Right kidney (tissue), 1 donor: ENCODE measurements around the gene PLEK2.

Experiments used
- DNase-seq: peaks from one replicate; pipeline ENCODE4 v3.0.0-alpha.2; 2016

PLEK2 gene

DNA sequence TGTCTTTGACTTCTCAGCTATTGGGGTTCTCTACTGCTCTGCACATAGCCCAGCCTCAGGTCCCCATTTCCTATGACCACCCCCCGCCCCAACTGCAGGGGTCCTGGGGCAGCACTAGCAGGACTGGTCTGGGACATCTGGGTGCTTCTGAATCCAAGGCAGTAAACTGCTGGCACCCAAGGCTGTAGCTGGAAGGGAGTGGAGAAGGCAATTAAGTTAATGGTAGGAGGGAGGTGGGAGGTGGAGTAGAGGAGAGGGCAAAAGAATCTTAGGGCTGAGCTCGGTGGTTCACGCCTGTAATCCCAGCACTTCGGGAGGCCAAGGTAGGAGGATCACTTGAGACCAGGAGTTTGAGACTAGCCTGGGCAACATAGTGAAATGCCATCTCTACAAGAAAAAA lies 11.5 kb downstream of the PLEK2 start:
- no peak for DNase-seq

DNA sequence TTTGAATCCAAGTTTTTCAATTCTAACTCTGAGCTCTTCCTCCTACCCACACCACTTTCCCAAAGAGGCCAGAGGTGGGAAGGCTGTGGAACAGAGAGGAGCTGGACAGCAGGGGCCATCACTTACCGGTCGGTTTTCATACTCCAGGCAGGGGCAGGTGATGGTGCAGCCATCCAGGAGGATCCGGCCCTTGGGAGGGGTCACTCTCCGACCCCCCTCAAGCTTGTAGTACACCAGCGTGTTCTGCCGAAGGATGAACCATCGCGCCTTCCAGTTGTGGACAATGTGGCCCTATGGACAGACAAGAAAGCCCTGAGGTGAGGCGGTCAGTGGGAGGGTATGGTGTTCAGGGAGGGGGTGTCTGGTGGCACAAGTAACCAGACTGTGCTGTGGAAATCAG lies 14.4 kb downstream of the PLEK2 start:
- no peak for DNase-seq

DNA sequence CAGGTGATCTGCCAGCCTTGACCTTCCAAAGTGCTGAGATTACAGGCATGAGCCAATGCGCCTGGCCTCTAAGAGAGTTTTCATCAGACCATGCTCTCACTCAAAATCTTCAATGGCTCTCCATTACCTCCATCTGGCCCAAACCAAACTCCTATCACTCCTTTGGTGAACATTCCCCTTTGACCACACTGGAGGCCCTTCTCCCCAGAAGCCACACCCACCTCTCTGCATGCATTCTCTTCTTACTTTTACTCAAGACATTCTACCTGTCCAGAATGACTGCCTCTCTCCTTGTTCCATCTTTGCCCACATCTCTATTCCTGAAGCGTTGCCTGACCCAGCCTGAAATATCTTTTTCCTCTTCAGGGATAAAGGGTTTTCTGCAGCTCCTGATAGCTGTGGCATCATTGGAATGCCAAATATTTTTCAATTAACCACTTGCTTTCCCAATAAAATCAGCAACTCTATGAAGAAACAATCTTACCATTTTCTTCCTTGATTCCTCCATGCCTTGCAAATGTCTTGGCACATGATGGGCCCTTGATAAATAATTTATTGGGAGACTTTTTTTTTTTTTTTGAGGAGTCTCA lies 15.5 kb downstream of the PLEK2 start:
- DNase-seq = no peak

- DNase-seq = no peak
These were observed 16.1 kb downstream of the PLEK2 start for GRCh38 chr14:67395876-67396189.

DNA sequence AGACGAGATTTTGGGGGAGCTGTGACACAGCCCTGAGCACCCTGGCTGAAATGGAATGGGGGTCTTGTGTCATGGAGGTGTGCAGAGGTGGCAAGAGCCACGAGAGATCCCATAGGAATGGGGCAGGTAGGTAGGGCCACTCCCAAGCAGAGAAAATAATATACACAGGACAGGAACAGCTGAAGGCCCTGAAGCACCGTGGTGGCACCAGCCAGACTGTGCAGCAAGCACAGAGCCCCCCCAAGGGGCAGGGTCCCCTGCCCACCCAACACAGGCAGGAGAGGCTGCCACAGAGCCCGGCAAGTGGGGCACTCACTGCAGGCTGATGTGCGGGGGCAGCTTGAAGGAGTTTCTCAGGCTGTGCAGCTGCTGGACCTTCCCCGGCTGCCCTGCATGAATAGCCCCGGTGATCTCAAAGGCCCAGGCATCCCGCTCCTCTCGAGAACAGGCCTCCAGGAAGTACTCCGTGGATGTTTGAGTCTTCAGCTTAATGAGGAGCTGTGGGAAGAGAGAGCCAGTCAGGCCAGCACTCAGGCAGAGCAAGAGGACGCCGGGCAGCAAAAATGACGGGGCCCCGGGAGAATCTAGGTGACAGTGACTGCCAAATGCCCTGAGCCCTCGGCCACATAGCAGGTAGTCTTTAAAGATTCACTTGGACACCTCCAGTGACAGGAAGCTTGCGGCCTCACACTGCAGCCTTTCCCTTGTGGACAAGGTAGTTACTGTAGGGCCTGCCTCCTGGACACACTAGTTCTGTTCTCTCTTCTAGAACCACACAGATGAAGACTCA lies 16.7 kb downstream of the PLEK2 start:
- no peak for DNase-seq

DNA sequence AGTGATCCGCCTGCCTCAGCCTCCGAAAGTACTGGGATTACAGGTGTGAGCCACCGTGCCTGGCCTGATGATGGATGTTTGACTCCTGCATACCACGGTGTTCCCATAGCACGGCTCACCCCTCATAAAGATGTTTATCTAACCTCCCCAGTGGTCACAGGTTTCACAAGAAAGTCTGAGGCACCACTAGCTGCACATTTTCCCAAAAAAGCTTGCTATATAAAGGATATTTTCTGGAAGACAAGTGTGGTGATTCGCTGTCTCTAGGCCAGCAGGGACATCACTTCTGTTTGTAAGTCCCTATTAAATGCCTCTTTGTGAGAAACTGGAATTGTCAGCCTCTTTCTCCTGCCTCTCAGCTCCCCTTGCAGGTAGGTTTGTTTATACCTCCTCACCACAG lies 18.3 kb downstream of the PLEK2 start:
- DNase-seq = no peak

DNA sequence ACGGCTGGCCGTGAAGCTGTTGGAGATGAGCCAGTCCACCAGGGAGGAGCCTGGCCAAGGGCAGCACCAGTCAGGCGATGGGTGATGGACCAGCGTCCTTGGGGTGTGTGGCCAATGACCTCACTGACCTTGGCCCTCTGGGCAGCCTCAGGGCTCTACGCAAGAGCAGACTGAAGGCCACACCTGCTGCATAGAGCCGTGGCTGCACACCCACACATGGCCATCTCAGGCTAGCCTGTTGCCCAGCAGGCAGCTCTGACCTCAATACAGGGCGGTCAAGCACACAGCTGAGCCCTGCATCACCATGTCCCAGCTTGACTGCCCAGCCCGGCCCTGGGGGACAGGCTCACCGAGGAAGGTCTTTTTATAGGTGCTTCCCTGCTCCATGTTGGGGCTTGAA lies 19.2 kb downstream of the PLEK2 start:
- no peak for DNase-seq

DNA sequence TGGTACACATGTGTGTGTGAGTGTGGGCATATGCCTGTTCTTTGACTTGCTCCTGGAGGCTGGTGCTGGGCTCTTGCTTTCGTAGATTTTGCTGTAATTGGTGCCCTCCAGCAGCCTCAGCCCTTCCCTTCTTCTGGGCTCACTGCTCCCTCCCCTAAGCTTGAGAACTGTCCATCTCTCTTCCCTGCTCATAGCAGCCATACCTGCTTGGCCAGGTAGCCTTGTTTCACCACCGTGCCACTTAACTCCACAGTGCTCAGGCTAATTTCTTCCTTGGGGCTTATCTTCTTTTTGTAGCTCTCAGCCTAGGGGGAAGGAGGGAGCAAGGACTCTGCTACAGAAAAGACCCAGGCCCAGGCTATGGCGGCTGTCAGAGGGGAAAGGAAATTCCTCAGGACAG lies 19.8 kb downstream of the PLEK2 start:
- no peak for DNase-seq

- DNase-seq = no peak
These were observed 20.7 kb downstream of the PLEK2 start for GRCh38 chr14:67391268-67391667.

GRCh38 chr14:67389811-67390534 lies 22.0 kb downstream of the PLEK2 start:
- DNase-seq = no peak

- no peak for DNase-seq
These were observed 22.7 kb downstream of the PLEK2 start for GRCh38 chr14:67389275-67389674.

GRCh38 chr14:67387195-67387594 lies 24.8 kb downstream of the PLEK2 start:
- DNase-seq = no peak

DNA sequence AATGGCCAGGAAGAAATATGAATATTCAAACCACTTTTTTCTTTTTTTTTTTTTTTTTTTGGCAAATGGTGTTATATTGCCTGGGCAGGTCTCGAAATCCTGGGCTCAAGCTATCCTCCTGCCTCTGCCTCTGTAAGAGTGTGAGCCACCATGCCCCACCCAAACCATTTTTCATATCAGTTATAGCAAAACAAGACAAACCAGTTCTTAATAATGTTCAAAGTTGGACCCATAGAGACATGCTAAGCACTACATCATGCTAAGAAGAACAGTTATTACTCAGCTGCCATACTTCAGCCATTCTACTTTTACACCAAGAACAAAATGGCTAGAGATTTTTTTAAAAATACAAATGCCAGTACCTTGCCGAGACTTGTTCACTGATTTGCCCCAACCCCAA lies 26.3 kb downstream of the PLEK2 start:
- DNase-seq = no peak

GRCh38 chr14:67385120-67385519 lies 26.8 kb downstream of the PLEK2 start:
- no peak for DNase-seq

DNA sequence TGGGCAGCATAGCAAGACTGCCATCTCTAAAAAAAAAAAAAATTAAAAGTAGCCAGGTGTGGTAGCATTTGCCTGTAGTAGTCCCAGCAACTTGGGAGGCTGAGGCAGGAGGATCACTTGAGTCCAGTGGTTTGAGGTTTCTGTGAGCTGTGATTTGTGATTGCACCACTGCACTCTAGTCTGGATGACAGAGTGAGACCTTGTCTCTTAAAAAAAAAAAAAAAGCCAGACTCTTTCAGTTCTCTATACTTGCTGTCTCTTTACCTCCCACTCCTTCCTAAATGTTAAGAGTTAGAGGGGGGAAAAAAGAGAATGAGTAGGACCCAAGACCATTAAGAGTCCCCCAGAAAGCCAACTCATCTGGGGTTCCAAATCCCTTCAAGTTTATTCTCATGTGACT lies 34.0 kb downstream of the PLEK2 start:
- DNase-seq = no peak

GRCh38 chr14:67373347-67373746 lies 38.6 kb downstream of the PLEK2 start:
- no peak for DNase-seq

- no peak for DNase-seq
These were observed 39.1 kb downstream of the PLEK2 start for GRCh38 chr14:67372833-67373232.

DNA sequence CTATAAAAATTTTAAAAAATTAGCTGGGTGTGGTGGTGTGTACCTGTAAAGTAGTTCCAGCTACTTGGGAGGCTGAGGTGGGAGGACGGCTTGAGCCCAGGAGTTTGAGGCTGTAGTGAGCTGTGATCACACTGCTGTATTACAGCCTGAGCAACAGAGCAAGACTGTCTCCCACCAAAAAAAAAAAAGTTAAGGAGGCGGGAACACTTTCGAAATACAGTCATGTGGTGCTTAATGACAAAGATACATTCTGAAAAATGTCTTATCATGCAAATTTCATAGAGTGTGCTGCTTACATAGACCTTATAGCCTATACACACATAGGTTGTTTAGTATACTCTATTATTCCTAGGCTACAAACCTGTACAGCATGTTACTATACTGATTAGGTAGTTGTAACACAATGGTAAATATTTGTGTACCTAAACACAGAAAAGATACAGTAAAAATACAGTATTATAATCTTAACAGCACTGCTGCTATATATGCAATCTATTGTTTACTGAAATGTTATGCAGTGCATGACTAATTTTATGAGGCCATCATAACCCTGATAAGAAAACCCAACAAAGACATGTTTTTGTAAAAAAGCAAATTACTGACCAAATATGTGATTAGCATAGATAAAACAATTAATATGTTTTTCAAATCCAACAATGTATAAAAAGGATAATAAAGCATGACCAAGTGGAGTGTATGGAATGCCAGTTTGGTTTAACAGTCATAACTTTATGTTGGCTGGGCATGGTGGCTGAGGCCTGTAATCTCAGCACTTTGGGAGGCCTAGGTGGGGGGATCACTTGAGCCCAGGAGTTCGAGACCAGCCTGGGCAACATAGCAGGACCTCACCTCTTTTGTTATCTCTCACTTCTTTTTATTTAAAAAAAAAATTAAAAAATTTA lies 40.5 kb downstream of the PLEK2 start:
- DNase-seq = no peak

GRCh38 chr14:67370830-67371229 lies 41.1 kb downstream of the PLEK2 start:
- no peak for DNase-seq

- DNase-seq = no peak
These were observed 46.5 kb downstream of the PLEK2 start for GRCh38 chr14:67365476-67365875.

- DNase-seq = no peak
These were observed 51.3 kb downstream of the PLEK2 start for GRCh38 chr14:67360470-67361206.
